ENCODE data around the gene RBM20.

GRCh38 chr10:110759523-110759922 is 115.4 kb downstream of the RBM20 start:
- TF ChIP-seq STAT3 (IDR thresholded peaks at IDR 0.05; ENCODE audit: low read depth, low read length) (no peak), SMAD1 (IDR thresholded peaks at IDR 0.05; ENCODE audit: low read depth, partially characterized antibody) (no peak), GABPA (IDR thresholded peaks at IDR 0.05; ENCODE audit: low read depth) (no peak), CTCF (IDR thresholded peaks at IDR 0.05 in 2 of 3, conservative IDR thresholded peaks at IDR 0.05 in 1 of 3; ENCODE audit: control insufficient read depth in 2 of 3, extremely low read depth in 1 of 3, insufficient read depth in 1 of 3, low read depth in 3 of 3, low read length in 3 of 3) (no peak), DPF2 (IDR thresholded peaks at IDR 0.05) (no peak), PRDM15 (CRISPR knock-in tag; IDR thresholded peaks at IDR 0.05) (no peak), EGR1 (IDR thresholded peaks at IDR 0.05; ENCODE audit: borderline replicate concordance in 1 of 2, low read depth in 2 of 2, low read length in 2 of 2) (no peak), JUNB (IDR thresholded peaks at IDR 0.05) (no peak), MYC (IDR thresholded peaks at IDR 0.05; ENCODE audit: insufficient read depth, insufficient read length, insufficient replicate concordance, low read length, severe bottlenecking) (no peak), ESRRA (IDR thresholded peaks at IDR 0.05; ENCODE audit: low read length) (no peak), PKNOX1 (IDR thresholded peaks at IDR 0.05) (no peak), BHLHE40 (IDR thresholded peaks at IDR 0.05; ENCODE audit: borderline replicate concordance in 1 of 2, low read depth in 2 of 2, low read length in 1 of 2) (no peak)

Measured in GM12878 (cell line).